CD4-positive, alpha-beta T cell treated with Interleukin-4 for 1 hour (primary cell): Measurements from ENCODE around the gene CYP19A1.

Source experiments
- DNase-seq, 2 donors: peaks; one replicate each; pipeline ENCODE4 v3.0.0-alpha.2; 2020 to 2022

CYP19A1 gene

GRCh38 chr15:51172193-51172592, 166.2 kb downstream of the CYP19A1 start:
- DNase-seq: no peak

- no peak for DNase-seq
These were observed 166.8 kb downstream of the CYP19A1 start for GRCh38 chr15:51171634-51171932.

GRCh38 chr15:51170882-51171633, 167.3 kb downstream of the CYP19A1 start:
- DNase-seq: no peak

- DNase-seq: no peak
These were observed 169.7 kb downstream of the CYP19A1 start for GRCh38 chr15:51168700-51169099.

DNA sequence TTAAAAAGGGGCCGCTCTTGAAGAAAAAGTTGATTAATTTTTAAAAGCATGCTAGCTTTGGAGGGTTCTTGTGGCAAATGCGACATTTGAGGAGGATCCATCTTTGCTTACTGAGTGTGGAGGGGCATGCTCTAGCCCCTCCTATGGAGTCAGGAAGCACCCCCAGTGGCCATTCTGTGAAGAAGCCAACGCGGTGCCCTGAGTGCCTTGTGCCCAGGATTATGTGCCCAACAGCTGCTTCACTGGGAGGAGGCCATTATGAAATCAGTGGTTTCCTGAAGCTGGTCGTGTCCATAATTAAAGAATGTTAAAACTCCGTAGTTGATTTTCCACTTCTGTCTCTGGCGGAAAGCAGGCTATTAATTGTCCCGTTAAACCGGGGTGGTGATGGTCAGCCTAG, 174.6 kb downstream of the CYP19A1 start:
- no peak for DNase-seq

- DNase-seq: peak; percentile 42 to 54
These were observed 175.3 kb downstream of the CYP19A1 start for GRCh38 chr15:51162865-51163762.

DNA sequence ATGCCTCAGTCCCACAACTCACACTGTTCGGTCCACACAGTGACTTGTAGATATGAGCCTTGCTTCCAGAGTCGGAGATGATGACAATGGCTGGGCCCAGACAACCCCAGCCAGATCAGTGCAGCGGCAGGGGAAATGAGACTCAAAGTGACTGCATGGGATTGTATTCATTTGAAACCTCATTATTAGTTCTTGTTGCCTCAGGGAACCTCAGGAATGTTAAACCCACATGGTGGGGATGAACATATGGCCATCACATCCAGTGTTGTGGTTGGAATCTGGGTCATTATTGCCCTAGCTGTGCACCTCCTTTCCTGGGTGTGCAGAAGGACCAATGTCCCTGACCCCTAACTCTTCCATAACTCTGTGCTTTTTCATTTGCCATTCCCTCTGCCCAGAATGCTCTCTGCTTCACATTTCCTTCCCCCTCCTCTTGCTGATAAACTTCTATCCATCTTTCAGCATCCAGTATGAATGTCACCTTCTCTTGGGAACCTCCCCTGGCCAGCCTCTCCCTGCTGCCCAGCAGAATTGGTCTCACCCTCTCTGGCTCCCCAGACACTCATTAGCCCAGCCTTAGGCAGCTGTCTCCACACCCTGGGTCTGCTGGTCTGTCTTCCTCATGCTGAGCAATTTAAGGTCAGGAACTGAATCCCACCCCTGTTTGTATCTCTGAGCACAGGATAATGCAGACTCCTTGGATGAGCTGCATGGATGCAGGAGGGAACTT, 176.7 kb downstream of the CYP19A1 start:
- DNase-seq: no peak

- no peak for DNase-seq
These were observed 177.9 kb downstream of the CYP19A1 start for GRCh38 chr15:51160484-51160883.
